Keratinocyte (primary cell): Measurements from ENCODE around the gene ARHGDIB. TPM values are rescaled to one million over a fixed set of nuclear protein-coding genes. Genes with fewer than 3 reads are reported as not detected.

ENCODE experiments used
- DNase-seq: peaks from one replicate; pipeline ENCODE4 v3.0.0-alpha.2; 2011; ENCODE audit warnings: low read depth, missing footprints, low spot score
- FAIRE-seq: peaks from 2 replicates; lab custom pipeline; 2011; peaks lifted over from hg19 to GRCh38; lab: Jason Lieb, UNC
- H2AFZ ChIP-seq: 2 replicates; pipeline ENCODE4 v1.6.0; 2012; ENCODE audit warnings: low read length, control low read depth, inconsistent platforms; ENCODE audit not compliant: control insufficient read depth
- H3K27ac ChIP-seq: 2 replicates; pipeline ENCODE4 v1.5.1; 2011; ENCODE audit warnings: low read length; ENCODE audit not compliant: control insufficient read depth, insufficient read depth
- H3K27me3 ChIP-seq: 3 replicates; pipeline ENCODE4 v1.6.0; 2011; ENCODE audit warnings: low read length; ENCODE audit not compliant: control insufficient read depth, insufficient read depth; ENCODE audit errors: extremely low read depth
- H3K36me3 ChIP-seq, 2 experiments: 2 replicates in 1 of 2; 3 replicates in 1 of 2; pipeline ENCODE4 v1.5.1; 2011; ENCODE audit warnings: low read length in 2 of 2, mild to moderate bottlenecking in 1 of 2; ENCODE audit not compliant: control insufficient read depth in 2 of 2, insufficient read depth in 2 of 2; ENCODE audit errors: extremely low read depth in 1 of 2
- H3K4me1 ChIP-seq: 3 replicates; pipeline ENCODE4 v1.5.1; 2011; ENCODE audit warnings: low read length; ENCODE audit not compliant: control insufficient read depth, insufficient read depth; ENCODE audit errors: extremely low read depth
- H3K4me2 ChIP-seq: 3 replicates; pipeline ENCODE4 v1.6.0; 2011; ENCODE audit warnings: low read depth, low read length; ENCODE audit not compliant: control insufficient read depth, insufficient read depth; ENCODE audit errors: extremely low read depth
- H3K4me3 ChIP-seq, 3 experiments: fragments of 200-600 bp in 1 of 3; sonication (generic) in 1 of 3; 2 replicates in 2 of 3; 3 replicates in 1 of 3; pipeline ENCODE4 v1.5.1; 2011 to 2016; ENCODE audit warnings: low read length in 3 of 3, mild to moderate bottlenecking in 3 of 3, control low read depth in 2 of 3, inconsistent platforms in 1 of 3, low read depth in 1 of 3, mixed read lengths in 1 of 3, mixed run types in 1 of 3, moderate library complexity in 1 of 3; ENCODE audit not compliant: control insufficient read depth in 2 of 3, insufficient read depth in 2 of 3; ENCODE audit errors: extremely low read depth in 1 of 3
- H3K79me2 ChIP-seq: 2 replicates; pipeline ENCODE4 v1.6.0; 2012; ENCODE audit warnings: low read length; ENCODE audit not compliant: control insufficient read depth, insufficient read depth
- H3K9ac ChIP-seq: 3 replicates; pipeline ENCODE4 v1.6.0; 2011; ENCODE audit warnings: low read length; ENCODE audit not compliant: control insufficient read depth, insufficient read depth; ENCODE audit errors: extremely low read depth
- H3K9me1 ChIP-seq: 3 replicates; pipeline ENCODE4 v1.6.0; 2011; ENCODE audit warnings: low read length; ENCODE audit not compliant: control insufficient read depth, insufficient read depth; ENCODE audit errors: extremely low read depth
- H3K9me3 ChIP-seq: 2 replicates; pipeline ENCODE4 v1.5.1; 2012; ENCODE audit warnings: low read depth, low read length; ENCODE audit not compliant: control insufficient read depth
- H4K20me1 ChIP-seq: 3 replicates; pipeline ENCODE4 v1.6.0; 2011; ENCODE audit warnings: low read length; ENCODE audit not compliant: control insufficient read depth, insufficient read depth; ENCODE audit errors: extremely low read depth
- CTCF ChIP-seq, 3 experiments: IDR thresholded peaks in 1 of 3; conservative IDR thresholded peaks in 1 of 3; optimal IDR thresholded peaks in 1 of 3; 2 replicates in 2 of 3; 3 replicates in 1 of 3; pipeline versions ENCODE3 to v1.5.1; 2011; ENCODE audit warnings: low read length in 3 of 3, mild to moderate bottlenecking in 3 of 3, moderate library complexity in 2 of 3, control low read depth in 1 of 3, inconsistent platforms in 1 of 3; ENCODE audit not compliant: insufficient read depth in 2 of 3; ENCODE audit errors: extremely low read depth in 1 of 3
- EZH2 ChIP-seq: IDR thresholded peaks from one replicate; pipeline ENCODE4 v1.6.1; 2012; ENCODE audit warnings: inconsistent platforms, mild to moderate bottlenecking, low read length, moderate library complexity
- dilution Hi-C: fragments of 300-500 bp; cut with MboI; formaldehyde crosslinking; loops from one replicate; pipeline ENCODE4 v1.7.0; 2020; ENCODE audit warnings: low sequenced_read_pairs; ENCODE audit not compliant: extremely low pct_ligation_motif_present
- polyA plus RNA-seq, 5 experiments: library from polyadenylated mRNA; depleted of rRNA in 3 of 5; stranded (reverse) in 3 of 5; stranded (forward) in 1 of 5; unstranded in 1 of 5; fragments of >200 nt; gene quantifications; 1 replicate in 1 of 5; 2 replicates in 3 of 5; 3 replicates in 1 of 5; pipeline versions ENCODE4 v1.2.1 to v1.2.3, GENCODE V29; 2011 to 2012; ENCODE audit warnings: missing spikeins in 2 of 5, low read depth in 1 of 5, low replicate concordance in 1 of 5

The ARHGDIB gene
- polyA plus RNA-seq, 1 donor (not counting 4 experiments of a cell fraction or from before 2014, with no cell fraction given) = 164 TPM

- DNase-seq (no peak), FAIRE-seq (no peak)
- Histone ChIP-seq H3K36me3 (no peaks in the 10 kb centered on the region), H3K9me1 (no peaks in the 10 kb centered on the region), H3K4me1 (peaks cover 14% of the 10 kb centered on the region), H3K27ac (no peak overlapping the region), H3K4me3 (no peak overlapping the region), H3K9me3 (no peaks in the 10 kb centered on the region), H4K20me1 (no peaks in the 10 kb centered on the region), H3K4me2 (no peak overlapping the region), H3K79me2 (peaks cover under 1% of the 10 kb centered on the region), H2AFZ (no peak overlapping the region), H3K9ac (no peak overlapping the region), H3K27me3 (no peaks in the 10 kb centered on the region)
- dilution Hi-C loops = no loop called here
- TF ChIP-seq EZH2 (no peak), CTCF (optimal IDR thresholded peaks at IDR 0.05 in 1 of 3, IDR thresholded peaks at IDR 0.05 in 1 of 3, conservative IDR thresholded peaks at IDR 0.05 in 1 of 3; ENCODE audit: extremely low read depth in 1 of 3, insufficient read depth in 2 of 3, low read length in 3 of 3) (no peak)
Observed at GRCh38 chr12:14965221-14965620, 3.8 kb upstream of the ARHGDIB start.

DNA sequence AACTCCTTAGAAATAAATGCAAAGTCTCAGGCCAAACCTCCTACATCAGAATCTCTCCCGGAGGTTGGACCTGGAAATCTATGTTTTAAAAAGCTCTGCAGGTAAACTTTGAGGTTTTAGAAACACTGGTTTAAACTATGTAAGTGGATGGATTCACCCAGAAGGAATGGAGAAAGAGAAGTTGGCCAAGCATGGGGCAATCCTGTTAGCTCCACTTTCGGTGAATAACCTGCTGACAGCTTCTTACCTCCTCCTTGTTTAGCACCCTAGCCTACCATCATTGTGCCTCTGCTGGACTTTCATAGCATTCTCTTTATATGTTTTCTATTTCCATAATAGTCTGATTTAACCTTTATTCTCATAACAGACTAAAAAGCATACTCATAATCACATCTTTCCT, 3.0 kb upstream of the ARHGDIB start:
- DNase-seq = no peak
- Histone ChIP-seq H3K4me2 (no peak overlapping the region), H3K4me1 (peaks cover 22% of the 10 kb centered on the region), H3K27me3 (no peaks in the 10 kb centered on the region), H3K9me1 (no peaks in the 10 kb centered on the region), H3K9ac (no peak overlapping the region), H3K79me2 (peaks cover 8% of the 10 kb centered on the region), H3K4me3 (no peak overlapping the region), H2AFZ (no peak overlapping the region), H3K36me3 (no peaks in the 10 kb centered on the region), H3K9me3 (no peaks in the 10 kb centered on the region), H4K20me1 (no peaks in the 10 kb centered on the region), H3K27ac (no peak overlapping the region)
- TF ChIP-seq EZH2 = no peak
- TF ChIP-seq CTCF (optimal IDR thresholded peaks at IDR 0.05 in 1 of 3, IDR thresholded peaks at IDR 0.05 in 1 of 3, conservative IDR thresholded peaks at IDR 0.05 in 1 of 3; ENCODE audit: extremely low read depth in 1 of 3, insufficient read depth in 2 of 3, low read length in 3 of 3) = no peak
- dilution Hi-C loops = no loop called here
- no peak for FAIRE-seq
